Nephron (organoid): Measurements from ENCODE around the gene TNFRSF6B.
A peak's percentile ranks its signal among the peaks of the same experiment; 100 is the strongest.

Source experiments
- H3K27ac Mint-ChIP-seq, 3 experiments: 2 replicates each; pipeline ENCODE4 v1.8.0; 2020; ENCODE audit warnings: mixed read lengths in 3 of 3, mild to moderate bottlenecking in 2 of 3, moderate library complexity in 1 of 3
- H3K27me3 Mint-ChIP-seq: 2 replicates; pipeline ENCODE4 v1.8.0; 2021; ENCODE audit warnings: low read depth, mild to moderate bottlenecking, moderate library complexity, mixed read lengths
- H3K36me3 Mint-ChIP-seq: 2 replicates; pipeline ENCODE4 v1.8.0; 2020; ENCODE audit warnings: low read depth, mixed read lengths
- H3K4me1 Mint-ChIP-seq: 2 replicates; pipeline ENCODE4 v1.8.0; 2020; ENCODE audit warnings: mixed read lengths
- H3K4me3 Mint-ChIP-seq, 3 experiments: 2 replicates each; pipeline ENCODE4 v1.8.0; 2020; ENCODE audit warnings: mild to moderate bottlenecking in 3 of 3, mixed read lengths in 3 of 3, moderate library complexity in 2 of 3
- H3K9me3 Mint-ChIP-seq: 2 replicates; pipeline ENCODE4 v1.8.0; 2020; ENCODE audit warnings: mixed read lengths
- TF ChIP-seq, protein P1 (sequence below), 3 experiments: fragments of 200-600 bp; sonication (generic); IDR thresholded peaks; one replicate each; pipeline ENCODE4 v1.5.0; 2021; ENCODE audit warnings: antibody characterized with exemption in 3 of 3; ENCODE audit not compliant: unreplicated experiment in 3 of 3

TNFRSF6B gene

DNA sequence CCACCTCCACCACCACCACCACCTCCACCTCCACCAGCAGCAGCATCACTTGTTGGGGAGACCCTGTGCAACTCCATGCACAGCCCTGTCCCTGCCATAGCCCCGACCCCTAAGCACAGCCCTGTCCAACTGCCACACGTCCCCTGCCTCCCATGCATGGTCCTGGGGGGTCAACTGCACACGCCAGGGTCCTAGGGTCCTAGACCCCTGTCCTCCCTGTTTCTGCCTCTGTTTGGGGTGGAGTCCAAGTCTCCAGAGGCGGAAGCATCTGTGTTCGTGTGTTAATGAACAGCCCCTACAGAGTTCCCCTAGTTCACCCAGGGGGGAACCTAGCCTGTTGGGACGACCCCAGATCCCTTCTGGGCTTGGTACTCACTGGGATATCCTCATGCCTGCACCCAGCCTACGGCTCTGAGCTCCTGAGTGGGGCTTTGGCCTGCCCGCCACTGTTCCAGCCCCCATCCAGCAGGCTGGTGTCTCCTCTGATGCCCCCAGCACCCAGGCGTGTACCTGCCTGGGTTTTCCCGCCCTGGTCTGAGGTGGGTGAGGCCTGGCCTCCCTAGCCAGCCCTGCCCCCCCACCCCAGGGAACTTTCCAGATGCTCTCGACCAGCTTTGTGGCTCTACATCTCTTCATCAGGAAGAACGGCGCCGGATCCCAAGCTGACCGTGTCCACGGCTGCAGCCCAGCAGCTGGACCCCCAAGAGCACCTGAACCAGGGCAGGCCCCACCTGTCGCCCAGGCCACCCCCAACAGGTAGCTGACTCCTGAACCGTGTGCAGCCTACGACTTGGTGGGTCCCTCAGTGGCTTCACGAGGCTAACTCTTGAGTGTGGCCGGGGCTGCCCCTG is 2.5 kb upstream of the TNFRSF6B start:
- Mint-ChIP-seq H3K27me3 (peaks cover 3% of the 10 kb centered on the region), H3K4me1 (no peaks in the 10 kb centered on the region), H3K27ac (no peak overlapping the region), H3K36me3 (peaks cover 8% of the 10 kb centered on the region), H3K4me3 (no peak overlapping the region), H3K9me3 (no peaks in the 10 kb centered on the region)
- TF ChIP-seq, protein P1, sequence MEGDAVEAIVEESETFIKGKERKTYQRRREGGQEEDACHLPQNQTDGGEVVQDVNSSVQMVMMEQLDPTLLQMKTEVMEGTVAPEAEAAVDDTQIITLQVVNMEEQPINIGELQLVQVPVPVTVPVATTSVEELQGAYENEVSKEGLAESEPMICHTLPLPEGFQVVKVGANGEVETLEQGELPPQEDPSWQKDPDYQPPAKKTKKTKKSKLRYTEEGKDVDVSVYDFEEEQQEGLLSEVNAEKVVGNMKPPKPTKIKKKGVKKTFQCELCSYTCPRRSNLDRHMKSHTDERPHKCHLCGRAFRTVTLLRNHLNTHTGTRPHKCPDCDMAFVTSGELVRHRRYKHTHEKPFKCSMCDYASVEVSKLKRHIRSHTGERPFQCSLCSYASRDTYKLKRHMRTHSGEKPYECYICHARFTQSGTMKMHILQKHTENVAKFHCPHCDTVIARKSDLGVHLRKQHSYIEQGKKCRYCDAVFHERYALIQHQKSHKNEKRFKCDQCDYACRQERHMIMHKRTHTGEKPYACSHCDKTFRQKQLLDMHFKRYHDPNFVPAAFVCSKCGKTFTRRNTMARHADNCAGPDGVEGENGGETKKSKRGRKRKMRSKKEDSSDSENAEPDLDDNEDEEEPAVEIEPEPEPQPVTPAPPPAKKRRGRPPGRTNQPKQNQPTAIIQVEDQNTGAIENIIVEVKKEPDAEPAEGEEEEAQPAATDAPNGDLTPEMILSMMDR (IDR thresholded peaks at IDR 0.05; ENCODE audit: unreplicated experiment in 3 of 3) = no peak

DNA sequence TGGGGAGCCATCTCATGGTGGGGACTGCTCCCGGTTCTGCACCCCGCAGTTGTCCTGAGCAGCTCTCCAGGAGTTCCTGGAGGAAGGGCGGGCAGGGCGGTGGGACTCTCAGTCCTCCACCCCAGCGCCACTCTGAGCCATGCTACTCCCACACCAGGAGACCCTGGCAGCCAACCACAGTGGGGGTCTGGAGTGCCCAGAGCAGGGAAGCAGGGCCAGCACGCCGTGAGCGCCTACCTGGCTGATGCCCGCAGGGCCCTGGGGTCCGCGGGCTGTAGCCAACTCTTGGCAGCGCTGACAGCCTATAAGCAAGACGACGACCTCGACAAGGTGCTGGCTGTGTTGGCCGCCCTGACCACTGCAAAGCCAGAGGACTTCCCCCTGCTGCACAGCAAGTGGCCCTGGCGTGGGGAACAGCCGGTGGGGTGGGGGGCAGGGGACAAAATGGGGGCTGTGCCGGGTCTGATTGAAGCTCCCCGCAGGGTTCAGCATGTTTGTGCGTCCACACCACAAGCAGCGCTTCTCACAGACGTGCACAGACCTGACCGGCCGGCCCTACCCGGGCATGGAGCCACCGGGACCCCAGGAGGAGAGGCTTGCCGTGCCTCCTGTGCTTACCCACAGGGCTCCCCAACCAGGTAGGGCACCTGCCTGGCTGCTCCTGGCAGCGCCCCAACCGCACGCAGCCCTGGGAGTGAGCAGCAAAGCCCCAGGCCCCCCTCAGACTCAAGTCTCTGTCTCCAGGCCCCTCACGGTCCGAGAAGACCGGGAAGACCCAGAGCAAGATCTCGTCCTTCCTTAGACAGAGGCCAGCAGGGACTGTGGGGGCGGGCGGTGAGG is 1.6 kb upstream of the TNFRSF6B start:
- Mint-ChIP-seq H3K36me3 (peaks cover 8% of the 10 kb centered on the region), H3K27ac (no peak overlapping the region), H3K9me3 (no peaks in the 10 kb centered on the region), H3K4me1 (no peaks in the 10 kb centered on the region), H3K27me3 (peaks cover 3% of the 10 kb centered on the region), H3K4me3 (no peak overlapping the region)
- TF ChIP-seq, protein P1 (IDR thresholded peaks at IDR 0.05; ENCODE audit: unreplicated experiment in 3 of 3) = no peak

DNA sequence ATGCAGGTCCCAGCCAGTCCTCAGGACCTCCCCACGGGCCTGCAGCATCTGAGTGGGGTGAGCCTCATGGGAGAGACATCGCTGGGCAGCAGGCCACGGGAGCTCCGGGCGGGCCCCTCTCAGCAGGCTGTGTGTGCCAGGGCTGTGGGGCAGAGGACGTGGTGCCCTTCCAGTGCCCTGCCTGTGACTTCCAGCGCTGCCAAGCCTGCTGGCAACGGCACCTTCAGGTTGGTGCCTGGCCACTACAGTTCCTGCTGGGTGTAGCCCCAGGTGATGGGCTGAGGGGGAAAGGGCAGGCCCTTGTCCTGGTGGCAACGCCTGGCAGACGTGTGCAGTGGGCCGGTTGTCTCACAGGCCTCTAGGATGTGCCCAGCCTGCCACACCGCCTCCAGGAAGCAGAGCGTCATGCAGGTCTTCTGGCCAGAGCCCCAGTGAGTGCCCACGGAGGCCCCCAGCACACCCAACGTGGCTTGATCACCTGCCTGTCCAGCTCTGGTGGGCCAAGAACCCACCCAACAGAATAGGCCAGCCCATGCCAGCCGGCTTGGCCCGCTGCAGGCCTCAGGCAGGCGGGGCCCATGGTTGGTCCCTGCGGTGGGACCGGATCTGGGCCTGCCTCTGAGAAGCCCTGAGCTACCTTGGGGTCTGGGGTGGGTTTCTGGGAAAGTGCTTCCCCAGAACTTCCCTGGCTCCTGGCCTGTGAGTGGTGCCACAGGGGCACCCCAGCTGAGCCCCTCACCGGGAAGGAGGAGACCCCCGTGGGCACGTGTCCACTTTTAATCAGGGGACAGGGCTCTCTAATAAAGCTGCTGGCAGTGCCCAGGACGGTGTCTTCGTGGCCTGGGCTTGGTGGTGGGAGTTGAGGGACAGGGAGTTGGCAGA is 787 bp upstream of the TNFRSF6B start:
- H3K9me3 Mint-ChIP-seq = no peaks in the 10 kb centered on the region
- no peak overlapping the region for H3K4me3 Mint-ChIP-seq
- H3K4me1 Mint-ChIP-seq = no peaks in the 10 kb centered on the region
- H3K36me3 Mint-ChIP-seq = peaks cover 8% of the 10 kb centered on the region
- H3K27me3 Mint-ChIP-seq = peaks cover 3% of the 10 kb centered on the region
- TF ChIP-seq, protein P1 (IDR thresholded peaks at IDR 0.05; ENCODE audit: unreplicated experiment in 3 of 3) = no peak
- H3K27ac Mint-ChIP-seq = no peak overlapping the region

DNA sequence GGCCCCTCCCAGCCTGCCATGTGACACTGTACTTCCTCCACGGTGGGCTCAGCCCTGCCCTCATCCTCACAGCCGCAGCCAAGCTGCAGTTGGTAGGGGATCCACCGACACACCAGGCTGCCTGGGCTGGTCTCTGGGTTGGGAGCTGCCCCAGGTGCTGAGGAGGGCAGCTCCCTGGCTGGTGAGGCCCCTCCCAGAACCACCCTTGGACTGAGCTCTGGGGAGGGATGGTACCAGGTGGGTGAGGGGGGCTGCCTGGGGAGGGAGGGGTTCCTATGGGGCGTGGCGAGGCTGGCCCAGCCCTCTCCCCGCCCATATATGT is 185 bp upstream of the TNFRSF6B start:
- TF ChIP-seq, protein P1 (IDR thresholded peaks at IDR 0.05; ENCODE audit: unreplicated experiment in 3 of 3) = no peak
- peak overlapping the region in 1 of 3 experiments; percentile 21 for H3K4me3 Mint-ChIP-seq
- H3K27me3 Mint-ChIP-seq = peaks cover 3% of the 10 kb centered on the region
- no peak overlapping the region for H3K27ac Mint-ChIP-seq
- no peaks in the 10 kb centered on the region for H3K4me1 Mint-ChIP-seq
- no peaks in the 10 kb centered on the region for H3K9me3 Mint-ChIP-seq
- peaks cover 8% of the 10 kb centered on the region for H3K36me3 Mint-ChIP-seq

DNA sequence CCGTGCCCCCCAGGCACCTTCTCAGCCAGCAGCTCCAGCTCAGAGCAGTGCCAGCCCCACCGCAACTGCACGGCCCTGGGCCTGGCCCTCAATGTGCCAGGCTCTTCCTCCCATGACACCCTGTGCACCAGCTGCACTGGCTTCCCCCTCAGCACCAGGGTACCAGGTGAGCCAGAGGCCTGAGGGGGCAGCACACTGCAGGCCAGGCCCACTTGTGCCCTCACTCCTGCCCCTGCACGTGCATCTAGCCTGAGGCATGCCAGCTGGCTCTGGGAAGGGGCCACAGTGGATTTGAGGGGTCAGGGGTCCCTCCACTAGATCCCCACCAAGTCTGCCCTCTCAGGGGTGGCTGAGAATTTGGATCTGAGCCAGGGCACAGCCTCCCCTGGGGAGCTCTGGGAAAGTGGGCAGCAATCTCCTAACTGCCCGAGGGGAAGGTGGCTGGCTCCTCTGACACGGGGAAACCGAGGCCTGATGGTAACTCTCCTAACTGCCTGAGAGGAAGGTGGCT is 960 bp downstream of the TNFRSF6B start:
- peak overlapping the region in 1 of 3 experiments; percentile 2 for H3K4me3 Mint-ChIP-seq
- H3K27ac Mint-ChIP-seq = no peak overlapping the region
- no peaks in the 10 kb centered on the region for H3K4me1 Mint-ChIP-seq
- peaks cover 3% of the 10 kb centered on the region for H3K27me3 Mint-ChIP-seq
- TF ChIP-seq, protein P1 (IDR thresholded peaks at IDR 0.05; ENCODE audit: unreplicated experiment in 3 of 3) = no peak
- H3K36me3 Mint-ChIP-seq = peaks cover 7% of the 10 kb centered on the region
- no peaks in the 10 kb centered on the region for H3K9me3 Mint-ChIP-seq
